Thoracic aorta (tissue), 2 donors: Measurements from ENCODE around the gene PKNOX2. TPM values are rescaled to one million over a fixed set of nuclear protein-coding genes. Genes with fewer than 3 reads are reported as not detected.
A peak's percentile ranks its signal among the peaks of the same experiment; 100 is the strongest.

Source experiments
- ATAC-seq: fragments of 150-250 bp; one replicate; pipeline ENCODE4 v1.8.0; 2017; ENCODE audit warnings: low read depth; ENCODE audit not compliant: insufficient number of reproducible peaks, low FRiP score
- DNase-seq: peaks from one replicate; pipeline ENCODE4 v3.0.0-alpha.2; 2020; ENCODE audit warnings: low spot score
- H3K27ac ChIP-seq, 2 donors: fragments of 200-600 bp; sonication (generic); 1 replicate in 1 of 2; 2 replicates in 1 of 2; pipeline ENCODE4 v1.5.1; 2016; ENCODE audit warnings: mild to moderate bottlenecking in 2 of 2, moderate library complexity in 2 of 2
- H3K27me3 ChIP-seq: fragments of 200-600 bp; sonication (generic); replicated peaks from 2 replicates; pipeline ENCODE4 v1.6.0; 2016; ENCODE audit warnings: mild to moderate bottlenecking; ENCODE audit not compliant: insufficient read depth
- H3K36me3 ChIP-seq: fragments of 200-600 bp; sonication (generic); one replicate; pipeline ENCODE4 v1.5.1; 2016
- H3K4me1 ChIP-seq, 2 donors: fragments of 200-600 bp; sonication (generic); 1 replicate in 1 of 2; 2 replicates in 1 of 2; pipeline versions ENCODE4 v1.5.1 to v1.6.0; 2016; ENCODE audit warnings: low read depth in 2 of 2, mild to moderate bottlenecking in 1 of 2; ENCODE audit not compliant: control insufficient read depth in 1 of 2
- H3K4me3 ChIP-seq: fragments of 200-600 bp; sonication (generic); 2 replicates; pipeline ENCODE4 v1.5.1; 2016; ENCODE audit warnings: mild to moderate bottlenecking
- H3K9me3 ChIP-seq: fragments of 200-600 bp; sonication (generic); 2 replicates; pipeline ENCODE4 v1.5.1; 2016
- total RNA-seq, 2 donors: library from RNA; depleted of rRNA; stranded (reverse); fragments of >200 nt; gene quantifications; one replicate each; pipeline versions ENCODE4 v1.1.0 to v1.2.3, GENCODE V29; 2016
- TF ChIP-seq, protein P1 (sequence below): fragments of 200-600 bp; sonication (generic); IDR thresholded peaks from one replicate; pipeline ENCODE4 v1.5.1; 2019; ENCODE audit warnings: antibody characterized with exemption

Gene PKNOX2
- total RNA-seq, 2 donors from 2014 or later: 1.4 to 9.2 TPM

DNA sequence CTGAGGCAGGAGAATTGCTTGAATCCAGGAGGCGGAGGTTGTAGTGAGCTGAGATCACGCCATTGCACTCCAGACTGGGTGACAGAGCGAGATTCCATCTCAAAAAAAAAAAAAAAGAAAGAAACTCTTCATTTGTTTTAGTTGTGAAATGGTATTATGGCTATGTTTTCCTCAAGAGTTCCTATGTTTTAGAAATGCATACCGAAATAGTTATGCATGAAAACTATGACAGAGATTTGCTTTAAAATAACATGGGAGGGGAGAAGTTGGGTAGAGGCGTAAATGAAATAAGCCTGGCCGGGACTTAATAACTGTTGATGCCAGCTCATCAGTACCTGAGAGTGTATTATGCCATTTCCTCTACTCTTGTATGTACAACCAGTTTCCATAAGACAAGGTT lies 283.2 kb downstream of the PKNOX2 start:
- ATAC-seq (no peak), DNase-seq (no peak)
- Histone ChIP-seq H3K9me3 (no peaks in the 10 kb centered on the region), H3K27me3 (no peaks in the 10 kb centered on the region), H3K27ac (no peak overlapping the region), H3K4me3 (no peak overlapping the region), H3K4me1 (peaks cover 13 to 18% of the 10 kb centered on the region in 2 donors), H3K36me3 (peaks cover 29% of the 10 kb centered on the region)
- TF ChIP-seq, protein P1, sequence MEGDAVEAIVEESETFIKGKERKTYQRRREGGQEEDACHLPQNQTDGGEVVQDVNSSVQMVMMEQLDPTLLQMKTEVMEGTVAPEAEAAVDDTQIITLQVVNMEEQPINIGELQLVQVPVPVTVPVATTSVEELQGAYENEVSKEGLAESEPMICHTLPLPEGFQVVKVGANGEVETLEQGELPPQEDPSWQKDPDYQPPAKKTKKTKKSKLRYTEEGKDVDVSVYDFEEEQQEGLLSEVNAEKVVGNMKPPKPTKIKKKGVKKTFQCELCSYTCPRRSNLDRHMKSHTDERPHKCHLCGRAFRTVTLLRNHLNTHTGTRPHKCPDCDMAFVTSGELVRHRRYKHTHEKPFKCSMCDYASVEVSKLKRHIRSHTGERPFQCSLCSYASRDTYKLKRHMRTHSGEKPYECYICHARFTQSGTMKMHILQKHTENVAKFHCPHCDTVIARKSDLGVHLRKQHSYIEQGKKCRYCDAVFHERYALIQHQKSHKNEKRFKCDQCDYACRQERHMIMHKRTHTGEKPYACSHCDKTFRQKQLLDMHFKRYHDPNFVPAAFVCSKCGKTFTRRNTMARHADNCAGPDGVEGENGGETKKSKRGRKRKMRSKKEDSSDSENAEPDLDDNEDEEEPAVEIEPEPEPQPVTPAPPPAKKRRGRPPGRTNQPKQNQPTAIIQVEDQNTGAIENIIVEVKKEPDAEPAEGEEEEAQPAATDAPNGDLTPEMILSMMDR: no peak

DNA sequence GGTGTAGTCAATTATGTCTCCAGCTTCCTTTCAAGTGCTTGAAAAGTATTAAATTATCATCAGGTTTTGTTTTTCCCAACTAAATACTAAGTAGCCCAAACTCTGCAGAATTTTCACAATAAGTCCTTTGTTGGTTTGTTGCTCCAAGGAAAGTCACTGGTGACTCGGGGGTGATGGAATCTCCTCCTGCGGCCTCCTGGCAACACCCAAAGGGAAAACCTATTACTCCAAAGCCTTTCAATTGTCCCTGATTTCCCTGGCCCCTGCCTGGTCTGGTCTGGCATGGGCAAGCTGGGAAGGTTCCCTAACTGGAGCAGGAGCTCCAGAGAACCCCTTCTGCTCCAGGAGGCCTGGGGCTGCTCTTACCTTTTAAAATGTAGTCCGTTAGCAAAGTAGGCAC lies 283.6 kb downstream of the PKNOX2 start:
- ATAC-seq: no peak
- H3K4me1 ChIP-seq: peaks cover 13 to 21% of the 10 kb centered on the region in 2 donors
- no peak overlapping the region for H3K27ac ChIP-seq
- H3K36me3 ChIP-seq: peaks cover 27% of the 10 kb centered on the region
- no peak overlapping the region for H3K4me3 ChIP-seq
- H3K27me3 ChIP-seq: no peaks in the 10 kb centered on the region
- no peaks in the 10 kb centered on the region for H3K9me3 ChIP-seq
- TF ChIP-seq, protein P1: no peak
- no peak for DNase-seq

DNA sequence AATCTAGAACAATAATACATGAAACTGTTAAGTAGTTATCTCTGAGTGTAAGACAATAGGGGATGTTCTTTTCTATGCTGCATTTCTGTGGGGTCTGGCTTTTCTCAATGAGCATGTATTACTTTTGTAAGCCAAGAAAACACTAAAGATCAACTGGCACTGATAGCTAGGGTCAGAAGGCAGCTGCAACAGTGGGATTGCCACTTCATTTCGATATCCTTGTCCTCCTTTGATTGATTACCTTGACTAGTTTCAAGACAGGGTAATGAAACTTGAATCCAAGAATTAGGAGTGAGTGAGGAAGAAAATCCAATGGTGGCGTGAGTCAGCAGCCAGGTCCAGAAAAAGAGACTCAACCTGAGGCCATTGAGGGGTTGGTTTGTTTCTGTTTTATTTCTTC lies 285.0 kb downstream of the PKNOX2 start:
- Histone ChIP-seq H3K27ac (no peak overlapping the region), H3K4me3 (no peak overlapping the region), H3K36me3 (peaks cover 19% of the 10 kb centered on the region), H3K27me3 (no peaks in the 10 kb centered on the region), H3K9me3 (no peaks in the 10 kb centered on the region), H3K4me1 (peaks cover 13 to 21% of the 10 kb centered on the region in 2 donors)
- DNase-seq (no peak), ATAC-seq (no peak)
- TF ChIP-seq, protein P1: no peak

DNA sequence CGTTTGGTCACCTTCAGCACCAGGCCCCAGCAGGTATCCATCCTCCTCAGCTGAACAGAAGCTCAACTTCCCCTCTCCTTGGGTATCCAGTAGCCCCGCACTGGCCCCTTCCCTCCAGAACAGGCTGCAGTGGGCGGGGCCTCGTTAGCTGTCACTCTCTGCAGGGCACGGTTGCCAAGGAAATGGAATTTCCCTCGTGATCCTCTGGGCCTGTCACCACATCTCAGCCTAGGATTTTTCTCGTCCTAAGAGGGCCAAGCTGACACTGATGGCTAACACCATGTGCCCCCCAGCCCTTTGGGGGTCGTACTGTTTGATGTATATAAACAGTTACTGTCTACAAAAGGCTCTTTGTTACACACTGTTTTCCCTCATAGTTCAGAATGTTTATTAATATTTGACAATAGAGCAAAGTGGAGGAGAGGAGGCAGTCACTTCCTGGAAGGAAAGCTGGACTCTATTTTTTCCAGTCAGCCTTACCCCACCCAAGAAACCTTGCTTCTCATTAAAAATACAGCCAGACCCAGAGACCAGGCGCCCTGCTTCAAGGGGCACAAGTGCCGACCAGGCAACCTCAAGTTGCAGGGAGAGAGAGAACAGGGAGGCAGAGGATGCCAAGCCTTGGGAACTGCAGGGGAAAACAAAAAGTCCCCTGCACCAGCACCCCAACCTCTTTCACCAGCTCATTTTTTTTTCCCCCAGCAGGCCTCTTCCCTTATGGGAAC lies 287.0 kb downstream of the PKNOX2 start:
- no peak for DNase-seq
- Histone ChIP-seq H3K27me3 (no peaks in the 10 kb centered on the region), H3K4me1 (peaks cover 13 to 21% of the 10 kb centered on the region in 2 donors), H3K27ac (peak overlapping the region; percentile 52 to 81), H3K4me3 (peak overlapping the region; percentile 40), H3K9me3 (no peaks in the 10 kb centered on the region), H3K36me3 (peaks cover 1% of the 10 kb centered on the region)
- ATAC-seq: peak; percentile 35
- TF ChIP-seq, protein P1: no peak

DNA sequence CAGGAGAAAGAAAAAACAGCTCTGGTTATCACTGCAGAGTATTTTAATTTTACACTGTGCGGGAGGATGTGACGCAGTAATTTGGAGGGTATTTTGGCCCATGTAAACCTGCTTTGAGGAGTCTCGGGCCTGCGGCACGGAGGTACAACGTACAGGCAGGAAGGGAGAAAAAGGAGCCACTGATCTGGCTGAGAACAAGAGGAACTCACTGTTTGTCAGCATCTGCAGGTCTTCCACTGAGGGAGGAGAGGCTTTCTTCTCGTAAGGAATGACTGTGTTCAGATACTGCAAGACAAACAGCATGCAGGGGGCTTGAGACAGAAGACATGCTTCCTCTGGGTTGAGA lies 287.5 kb downstream of the PKNOX2 start:
- no peak for DNase-seq
- no peaks in the 10 kb centered on the region for H3K36me3 ChIP-seq
- H3K4me3 ChIP-seq: peak overlapping the region; percentile 40
- H3K9me3 ChIP-seq: no peaks in the 10 kb centered on the region
- peaks cover 13 to 21% of the 10 kb centered on the region in 2 donors for H3K4me1 ChIP-seq
- ATAC-seq: no peak
- H3K27me3 ChIP-seq: no peaks in the 10 kb centered on the region
- H3K27ac ChIP-seq: peak overlapping the region; percentile 52 to 81
- TF ChIP-seq, protein P1: no peak
